Stimulated activated CD4-positive, alpha-beta T cell treated with anti-CD3 and anti-CD28 coated beads, Interleukin-2, amount 100 ng/mL, for 48 hours (primary cell): ENCODE measurements around the gene RAB29.

Experiments
- DNase-seq, 2 donors: peaks; one replicate each; pipeline ENCODE4 v3.0.0-alpha.2; 2020

RAB29 gene

GRCh38 chr1:205794011-205794730 is 18.9 kb upstream of the RAB29 start:
- no peak for DNase-seq

DNA sequence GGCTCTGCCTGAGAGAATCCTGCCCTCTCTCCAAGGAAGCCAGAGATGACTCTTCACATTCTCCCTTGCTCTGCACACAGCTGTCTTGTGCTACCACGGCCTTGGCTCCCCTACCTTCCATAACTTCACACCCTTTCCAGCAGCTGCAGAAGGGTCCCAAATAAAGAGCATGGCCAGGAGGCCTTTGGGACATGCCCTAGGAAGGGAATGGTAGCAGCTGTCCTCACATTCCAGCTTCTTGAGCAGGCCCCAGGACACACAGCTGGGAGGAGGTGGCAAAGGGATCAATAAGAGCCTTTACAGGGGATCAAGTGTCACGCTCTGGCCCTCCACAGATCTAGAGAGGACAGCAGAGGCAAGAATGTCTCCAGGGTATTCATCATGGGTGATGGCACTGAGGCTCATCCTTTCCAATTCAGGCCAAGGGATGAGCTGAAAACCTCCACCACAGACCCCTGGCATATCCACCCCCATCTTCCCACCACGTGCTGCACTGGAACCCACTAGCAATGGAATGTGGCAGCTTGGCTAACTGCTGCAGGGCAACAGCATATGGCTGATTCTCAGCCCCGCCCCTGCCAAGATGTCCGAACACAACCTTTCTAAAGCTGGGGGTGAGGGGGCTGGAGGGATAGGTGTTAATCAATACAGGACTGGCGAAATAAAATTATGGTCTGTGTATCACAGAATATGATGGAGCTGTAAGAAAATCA is 17.8 kb upstream of the RAB29 start:
- no peak for DNase-seq

DNA sequence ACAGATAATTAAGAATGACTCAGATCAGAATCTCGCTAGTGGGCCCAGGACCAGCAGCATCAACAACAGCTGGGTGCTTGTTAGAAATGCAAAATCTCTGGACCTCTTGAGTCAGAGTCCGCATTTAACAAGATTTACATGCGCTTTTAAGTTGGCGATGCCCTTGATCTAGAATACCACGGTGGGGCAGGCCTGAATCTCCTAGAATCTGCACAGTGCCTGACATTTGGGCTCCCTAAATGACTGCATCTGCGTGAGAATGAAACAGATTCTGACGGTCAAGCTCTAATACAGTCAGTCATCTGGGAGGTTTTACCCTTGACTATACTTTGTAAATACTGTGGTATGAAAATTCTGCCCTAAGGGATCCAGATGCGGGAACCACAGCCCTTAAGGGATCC is 17.2 kb upstream of the RAB29 start:
- no peak for DNase-seq

DNA sequence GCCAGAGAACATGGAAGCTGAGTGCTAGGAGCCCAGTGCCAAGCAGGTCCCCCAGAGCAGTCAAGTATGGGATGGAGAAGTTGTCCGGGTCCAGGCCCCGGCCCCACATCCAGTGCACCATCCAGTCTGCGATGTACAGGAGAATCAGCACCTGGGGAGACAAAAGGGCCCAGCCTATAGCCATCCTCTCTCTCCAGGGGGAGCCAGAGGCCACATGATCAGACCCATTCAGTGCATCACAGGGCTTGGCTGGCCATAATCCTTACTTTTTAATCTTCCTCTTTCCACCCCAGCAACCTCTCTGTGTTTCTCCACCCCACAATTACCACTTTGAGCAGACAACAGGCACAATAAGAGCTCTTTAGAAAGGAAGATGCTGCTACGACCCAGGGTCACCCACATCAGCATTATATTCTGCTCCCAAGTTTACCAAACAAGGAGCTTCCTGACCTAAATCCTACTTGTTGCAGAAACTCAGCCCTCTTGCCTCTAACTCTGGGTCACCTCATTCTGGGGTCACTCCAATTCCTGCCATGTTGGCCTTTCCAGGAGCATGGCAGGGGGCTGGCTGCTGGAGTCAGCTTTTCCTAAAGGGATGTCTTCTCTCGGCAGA is 16.4 kb upstream of the RAB29 start:
- peak; percentile 45 to 50 for DNase-seq

- DNase-seq: no peak
Measured at GRCh38 chr1:205787287-205787916, 12.1 kb upstream of the RAB29 start.

DNA sequence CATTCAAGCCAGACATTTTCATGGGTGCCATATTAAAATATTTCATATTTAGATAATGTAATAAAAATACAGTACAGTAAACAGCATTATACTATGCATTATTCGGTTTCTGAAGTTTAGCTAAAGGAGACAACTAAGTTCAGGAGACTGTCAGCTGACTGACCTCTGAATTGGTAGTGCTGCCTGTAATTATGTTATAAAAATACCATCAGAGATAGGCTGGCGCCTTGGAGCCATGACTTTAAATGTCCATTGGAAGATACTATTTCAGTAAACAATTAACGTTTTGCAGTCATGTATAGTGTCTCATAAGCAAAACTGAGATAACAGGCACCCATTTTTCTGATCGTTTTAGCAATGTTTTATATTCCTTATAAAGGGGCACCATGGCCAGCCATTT is 11.3 kb upstream of the RAB29 start:
- DNase-seq: no peak

GRCh38 chr1:205785446-205785845 is 10.2 kb upstream of the RAB29 start:
- DNase-seq: no peak

GRCh38 chr1:205783904-205784303 is 8.6 kb upstream of the RAB29 start:
- DNase-seq: no peak

DNA sequence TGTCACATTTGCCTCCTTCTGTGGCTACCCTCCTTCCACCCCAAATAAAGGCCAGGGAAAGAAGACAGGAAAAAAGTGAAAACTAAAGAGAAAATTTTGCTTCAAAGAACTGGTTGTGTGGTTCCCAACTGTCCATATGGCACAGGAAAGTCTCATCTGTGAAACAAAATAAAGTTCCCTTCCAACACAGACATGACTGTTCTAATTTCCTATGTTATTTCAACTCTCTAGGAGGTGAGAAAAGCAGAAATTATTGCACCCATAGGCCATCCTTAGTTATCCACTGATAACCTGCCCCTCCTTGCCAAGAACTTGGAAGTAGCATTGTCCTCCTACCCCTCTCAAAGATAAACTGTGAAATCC is 8.1 kb upstream of the RAB29 start:
- DNase-seq: no peak

- DNase-seq: no peak
Measured at GRCh38 chr1:205782627-205783432, 7.5 kb upstream of the RAB29 start.

DNA sequence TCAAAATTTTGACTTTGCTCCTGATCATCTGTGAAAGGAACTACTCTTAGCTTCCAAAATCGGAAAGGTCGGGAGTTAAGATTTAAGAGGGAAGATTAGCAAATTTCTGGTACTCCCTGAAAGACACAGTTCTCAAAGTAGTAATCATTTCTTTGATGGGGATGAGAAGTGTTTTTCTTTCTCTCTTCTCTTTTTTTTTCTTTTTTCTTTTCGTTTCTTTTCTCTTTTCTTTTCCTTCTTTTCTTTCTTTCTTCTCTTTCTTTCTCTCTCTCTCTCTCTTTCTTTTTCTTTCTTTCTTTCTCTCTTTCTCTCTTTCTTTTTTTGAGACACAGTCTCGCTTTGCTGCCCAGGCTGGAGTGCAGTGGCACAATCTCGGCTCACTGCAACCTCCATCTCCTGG is 5.1 kb upstream of the RAB29 start:
- DNase-seq: no peak

DNA sequence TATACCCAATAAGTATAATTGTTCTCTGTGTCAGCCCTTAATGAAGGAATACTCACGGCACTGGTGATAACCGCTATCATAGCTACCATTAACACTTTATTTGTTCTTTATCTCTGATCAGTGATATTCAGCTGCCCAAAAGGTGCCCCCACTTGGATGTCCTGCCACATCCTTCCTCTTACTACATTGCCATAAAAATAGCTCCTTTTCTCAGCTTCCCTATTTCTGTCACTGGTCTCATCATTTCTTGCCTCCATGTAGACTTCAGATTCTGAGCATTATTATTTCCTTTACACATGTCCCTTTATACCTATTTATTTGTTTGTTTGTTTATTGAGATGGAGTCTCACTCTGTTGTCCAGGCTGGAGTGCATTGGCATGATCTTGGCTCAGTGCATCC is 2.7 kb upstream of the RAB29 start:
- DNase-seq: no peak

DNA sequence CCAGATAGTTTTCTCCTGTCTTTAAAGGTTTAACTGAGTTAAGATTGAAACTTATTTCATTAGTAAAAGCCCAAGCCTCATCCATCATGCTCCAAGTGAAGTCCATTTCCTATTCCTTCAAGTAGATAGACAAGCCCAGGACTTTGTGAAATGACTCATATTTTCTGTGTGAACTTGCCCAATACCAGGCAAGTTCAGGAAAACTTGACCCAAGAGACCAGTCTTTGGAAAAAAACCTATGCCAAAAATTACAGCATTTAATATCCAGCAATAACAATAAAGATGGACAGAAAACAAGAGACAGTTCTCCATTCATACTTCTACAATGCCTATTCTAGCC is 405 bp upstream of the RAB29 start:
- DNase-seq: no peak

DNA sequence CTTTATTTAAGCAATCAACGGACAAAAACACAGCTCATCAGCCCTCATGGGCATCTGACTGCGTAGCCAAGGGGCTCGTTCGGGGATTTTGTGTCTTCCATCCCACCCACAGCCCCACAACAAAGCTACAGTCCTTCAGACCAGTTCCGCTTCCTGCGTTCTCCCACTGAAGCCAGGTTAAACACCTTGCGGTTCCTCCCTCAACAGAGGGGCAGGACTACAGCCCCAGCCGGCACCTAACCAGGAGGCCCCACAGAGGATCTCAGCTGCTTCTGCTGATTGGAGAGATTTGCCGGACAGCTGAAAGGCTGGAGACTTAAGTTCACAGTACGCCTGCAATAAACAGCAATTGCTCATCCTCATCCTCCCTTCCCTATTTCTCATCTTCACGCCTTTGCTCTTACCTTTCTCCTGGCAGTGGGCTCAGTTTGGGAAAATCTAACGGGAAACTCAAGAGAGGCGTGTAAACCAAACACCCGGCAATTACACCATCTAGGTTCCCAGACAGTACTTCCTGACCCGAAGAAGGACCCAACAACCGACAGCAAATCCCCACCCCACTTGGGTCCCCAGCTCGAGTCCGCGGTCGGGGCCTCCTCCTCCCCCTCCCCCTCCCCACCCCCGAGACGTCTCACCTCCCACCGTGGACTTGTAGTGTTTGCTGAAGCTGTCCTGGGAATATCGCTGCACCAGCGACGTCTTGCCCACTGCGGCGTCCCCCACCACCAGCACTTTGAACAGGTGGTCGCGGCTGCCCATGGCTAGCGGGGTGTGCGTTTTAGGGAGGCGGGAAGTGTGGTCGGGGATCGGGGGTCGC is 876 bp downstream of the RAB29 start:
- peak; percentile 12 to 27 for DNase-seq

- no peak for DNase-seq
Measured at GRCh38 chr1:205772607-205773032, 2.7 kb downstream of the RAB29 start.

- DNase-seq: no peak
Measured at GRCh38 chr1:205770618-205771017, 4.7 kb downstream of the RAB29 start.

- no peak for DNase-seq
Measured at GRCh38 chr1:205769641-205770365, 5.5 kb downstream of the RAB29 start.

GRCh38 chr1:205767248-205767647 is 8.0 kb downstream of the RAB29 start:
- DNase-seq: no peak

DNA sequence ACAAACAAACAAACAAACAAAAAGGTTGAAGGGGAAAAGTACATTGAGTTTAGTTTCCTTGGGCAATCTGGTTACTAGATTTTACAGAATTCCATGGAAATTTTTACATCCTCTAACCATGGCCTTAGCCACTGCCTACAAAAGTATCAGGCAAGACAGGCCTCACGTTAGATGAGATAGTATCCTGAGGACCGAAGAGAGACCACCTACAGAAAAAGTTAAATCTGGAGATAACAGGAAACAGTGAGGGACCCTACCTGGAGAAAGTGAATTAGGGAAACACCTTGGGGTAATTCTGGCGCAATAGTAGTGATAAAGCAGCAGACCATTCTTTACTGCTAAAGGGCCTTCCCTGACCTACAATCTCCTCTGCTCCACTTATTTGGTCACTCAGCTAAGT is 8.7 kb downstream of the RAB29 start:
- no peak for DNase-seq

- DNase-seq: no peak
Measured at GRCh38 chr1:205766038-205766437, 9.2 kb downstream of the RAB29 start.

- no peak for DNase-seq
Measured at GRCh38 chr1:205764578-205764977, 10.7 kb downstream of the RAB29 start.
